Measurements from ENCODE around the gene DLX1. TPM values are rescaled to one million over a fixed set of nuclear protein-coding genes. Genes with fewer than 3 reads are reported as not detected.

Gene DLX1
- total and polyA plus RNA-seq, 2 of the 8 experiments (the other 6 are each of a cell fraction or from before 2014, with no cell fraction given) = 0.11 TPM; not detected in 1

- TF ChIP-seq SUZ12 (IDR thresholded peaks at IDR 0.05; ENCODE audit: low read length) (no peak), CHD7 (IDR thresholded peaks at IDR 0.05; ENCODE audit: insufficient replicate concordance, low read length) (no peak)
These were observed 44.1 kb downstream of the DLX1 start (continued) for GRCh38 chr2:172129404-172129803.

All from H1 (cell line).